Brain pericyte (primary cell): ENCODE measurements around the gene LRBA.
"Not testable (repeated sequence)": the region's sequence is repeated elsewhere in the genome, so short reads cannot be mapped to it uniquely, and the experiment has no call there.

Experiments
- DNase-seq: peaks from one replicate; pipeline ENCODE4 v3.0.0-alpha.2; 2012; ENCODE audit warnings: low read depth, low spot score

Gene LRBA

GRCh38 chr4:150942539-150942938 is 72.5 kb downstream of the LRBA start:
- no peak for DNase-seq

GRCh38 chr4:150940123-150940522 is 75.0 kb downstream of the LRBA start:
- no peak for DNase-seq

GRCh38 chr4:150939530-150939929 is 75.6 kb downstream of the LRBA start:
- no peak for DNase-seq

- no peak for DNase-seq
Observed at GRCh38 chr4:150938873-150939499, 76.1 kb downstream of the LRBA start.

- no peak for DNase-seq
Observed at GRCh38 chr4:150938417-150938816, 76.7 kb downstream of the LRBA start.

GRCh38 chr4:150934022-150934421 is 81.1 kb downstream of the LRBA start:
- DNase-seq = no peak

GRCh38 chr4:150931796-150932195 is 83.3 kb downstream of the LRBA start:
- no peak for DNase-seq

- no peak for DNase-seq
Observed at GRCh38 chr4:150931005-150931404, 84.1 kb downstream of the LRBA start.

GRCh38 chr4:150923945-150924344 is 91.1 kb downstream of the LRBA start:
- DNase-seq = no peak

- not testable (repeated sequence) for DNase-seq
Observed at GRCh38 chr4:150921486-150921885, 93.6 kb downstream of the LRBA start.

GRCh38 chr4:150918562-150918961 is 96.5 kb downstream of the LRBA start:
- DNase-seq = not testable (repeated sequence)

GRCh38 chr4:150911326-150911725 is 103.8 kb downstream of the LRBA start:
- DNase-seq = no peak

GRCh38 chr4:150909116-150909515 is 106.0 kb downstream of the LRBA start:
- DNase-seq = no peak

GRCh38 chr4:150906987-150907633 is 108.0 kb downstream of the LRBA start:
- no peak for DNase-seq

- DNase-seq = no peak
Observed at GRCh38 chr4:150904671-150905070, 110.4 kb downstream of the LRBA start.

- no peak for DNase-seq
Observed at GRCh38 chr4:150903603-150904002, 111.5 kb downstream of the LRBA start.

- DNase-seq = no peak
Observed at GRCh38 chr4:150896497-150896896, 118.6 kb downstream of the LRBA start.

GRCh38 chr4:150890246-150890645 is 124.8 kb downstream of the LRBA start:
- no peak for DNase-seq

- DNase-seq = no peak
Observed at GRCh38 chr4:150889306-150889705, 125.8 kb downstream of the LRBA start.

GRCh38 chr4:150888625-150889024 is 126.5 kb downstream of the LRBA start:
- no peak for DNase-seq

- DNase-seq = no peak
Observed at GRCh38 chr4:150888217-150888616, 126.9 kb downstream of the LRBA start.

GRCh38 chr4:150886597-150886996 is 128.5 kb downstream of the LRBA start:
- peak; percentile 4 for DNase-seq

GRCh38 chr4:150884625-150885024 is 130.5 kb downstream of the LRBA start:
- DNase-seq = no peak

GRCh38 chr4:150875367-150875766 is 139.7 kb downstream of the LRBA start:
- DNase-seq = no peak
